Cerebellar cortex (tissue), 1 donor: ENCODE data around the gene KIF1C.
"Not testable (repeated sequence)": the region's sequence is repeated elsewhere in the genome, so short reads cannot be mapped to it uniquely, and the experiment has no call there.

Source experiments
- DNase-seq: peaks from one replicate; pipeline ENCODE4 v3.0.0-alpha.2; 2015; ENCODE audit warnings: low spot score

Gene KIF1C

GRCh38 chr17:5002121-5002788 lies 4.5 kb downstream of the KIF1C start:
- no peak for DNase-seq

- no peak for DNase-seq
Measured at GRCh38 chr17:5003214-5003867, 5.6 kb downstream of the KIF1C start.

- no peak for DNase-seq
Measured at GRCh38 chr17:5011928-5012327, 14.2 kb downstream of the KIF1C start.

- no peak for DNase-seq
Measured at GRCh38 chr17:5014357-5014756, 16.6 kb downstream of the KIF1C start.

- DNase-seq = no peak
Measured at GRCh38 chr17:5019475-5019956, 21.8 kb downstream of the KIF1C start.

- DNase-seq = no peak
Measured at GRCh38 chr17:5020502-5021023, 22.8 kb downstream of the KIF1C start.

GRCh38 chr17:5022171-5022711 lies 24.5 kb downstream of the KIF1C start:
- DNase-seq = no peak

- no peak for DNase-seq
Measured at GRCh38 chr17:5023588-5024147, 25.9 kb downstream of the KIF1C start.

- DNase-seq = no peak
Measured at GRCh38 chr17:5024604-5025003, 26.9 kb downstream of the KIF1C start.

- no peak for DNase-seq
Measured at GRCh38 chr17:5027299-5027698, 29.5 kb downstream of the KIF1C start.

GRCh38 chr17:5027916-5028315 lies 30.2 kb downstream of the KIF1C start:
- DNase-seq = no peak

- DNase-seq = not testable (repeated sequence)
Measured at GRCh38 chr17:5030168-5030567, 32.4 kb downstream of the KIF1C start.

GRCh38 chr17:5031365-5032082 lies 33.8 kb downstream of the KIF1C start:
- DNase-seq = peak; percentile 78

- DNase-seq = no peak
Measured at GRCh38 chr17:5032865-5033264, 35.1 kb downstream of the KIF1C start.

GRCh38 chr17:5033352-5034015 lies 35.7 kb downstream of the KIF1C start:
- DNase-seq = no peak

- DNase-seq = no peak
Measured at GRCh38 chr17:5034063-5034462, 36.3 kb downstream of the KIF1C start.

- DNase-seq = no peak
Measured at GRCh38 chr17:5034651-5035050, 36.9 kb downstream of the KIF1C start.

GRCh38 chr17:5035315-5035714 lies 37.6 kb downstream of the KIF1C start, which contains the start of gene SLC52A1:
SLC52A1 (minus strand) TSS chr17:5035426; CDS start chr17:5034606, 820 bp downstream.
- no peak for DNase-seq

GRCh38 chr17:5042157-5043022 lies 44.6 kb downstream of the KIF1C start:
- no peak for DNase-seq

- DNase-seq = no peak
Measured at GRCh38 chr17:5043524-5043923, 45.8 kb downstream of the KIF1C start.

GRCh38 chr17:5044630-5045029 lies 46.9 kb downstream of the KIF1C start:
- no peak for DNase-seq
